Adrenal gland (tissue), 5 donors: Measurements from ENCODE around the gene UBE2J2.

Experiments used
- CTCF ChIP-seq, 6 experiments: fragments of 450-650 bp in 4 of 6; fragments of 200-600 bp in 2 of 6; sonication (generic) in 1 of 6; IDR thresholded peaks; 1 replicate in 5 of 6; 2 replicates in 1 of 6; pipeline versions ENCODE4 v1.5.1 to v1.8.0; 2016 to 2021; ENCODE audit warnings: antibody characterized with exemption in 6 of 6, mild to moderate bottlenecking in 2 of 6, moderate library complexity in 1 of 6
- POLR2A ChIP-seq, 2 donors: fragments of 450-650 bp; IDR thresholded peaks; one replicate each; pipeline ENCODE4 v1.6.1; 2017; ENCODE audit warnings: antibody characterized with exemption in 2 of 2, mild to moderate bottlenecking in 2 of 2, moderate library complexity in 1 of 2
- donor health status: DM: no; HTN: no; CAD: no.

DNA sequence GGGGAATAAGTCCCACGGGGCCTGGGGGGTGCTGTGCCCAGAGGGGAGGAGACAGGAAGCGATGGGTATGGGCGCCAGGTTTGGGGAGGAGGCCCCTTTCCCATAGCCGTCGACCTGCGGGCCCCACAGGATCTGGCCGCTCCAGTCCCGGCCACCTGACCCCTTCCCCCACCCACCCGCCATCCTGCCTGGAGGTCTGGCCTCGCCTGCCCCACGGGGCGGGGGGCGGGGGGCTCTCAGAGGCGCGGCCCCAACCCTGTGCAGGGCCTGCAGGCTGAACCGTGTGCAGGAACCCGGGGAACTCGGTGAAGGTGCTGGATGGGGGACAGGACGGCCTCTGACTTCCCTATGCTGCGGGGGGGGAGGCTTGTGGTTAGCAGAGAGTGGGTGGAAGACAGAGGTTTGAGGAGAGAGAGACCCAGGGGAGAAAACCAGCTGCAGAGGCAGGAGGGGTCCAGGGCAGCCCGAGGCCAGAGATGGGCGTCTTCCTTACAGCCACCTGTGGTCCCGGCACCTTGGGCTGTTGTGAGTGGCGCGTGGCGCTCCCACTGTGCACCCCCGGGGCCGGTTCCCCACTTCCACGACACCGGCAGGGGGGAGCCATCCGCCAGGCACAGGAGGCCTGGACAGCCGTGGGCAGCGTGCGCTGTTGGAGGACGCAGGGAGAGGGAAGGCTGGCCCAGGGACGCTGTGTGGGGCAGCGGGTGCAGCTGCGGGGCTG is 64.8 kb downstream of the UBE2J2 start:
- TF ChIP-seq CTCF (IDR thresholded peaks at IDR 0.05) (no peak), POLR2A (IDR thresholded peaks at IDR 0.05) (no peak)
